HepG2 (cell line): ENCODE results near the gene DLX1. TPM values are rescaled to one million over a fixed set of nuclear protein-coding genes. Genes with fewer than 3 reads are reported as not detected.

ENCODE experiments used
- BCL3 ChIP-seq: sonication (generic); formaldehyde crosslinking; IDR thresholded peaks from 2 replicates; pipeline ENCODE4 v1.5.1; 2020; ENCODE audit warnings: mild to moderate bottlenecking, missing genetic modification reagents, moderate library complexity
- CENPX ChIP-seq: sonication (generic); formaldehyde crosslinking; IDR thresholded peaks from 2 replicates; pipeline ENCODE4 v1.9.0; 2021; ENCODE audit warnings: mild to moderate bottlenecking, missing genetic modification reagents, moderate library complexity
- CSRNP1 ChIP-seq: sonication (generic); formaldehyde crosslinking; IDR thresholded peaks from 2 replicates; pipeline ENCODE4 v1.8.1; 2023; ENCODE audit warnings: mild to moderate bottlenecking, missing genetic modification reagents
- GATAD2A ChIP-seq: IDR thresholded peaks from 2 replicates; pipeline ENCODE4 v1.6.1; 2016
- HNRNPK ChIP-seq: fragments of 200-400 bp; formaldehyde crosslinking; IDR thresholded peaks from 2 replicates; pipeline ENCODE4 v1.6.1; 2018; ENCODE audit warnings: low read length, low read depth, moderate library complexity, mild to moderate bottlenecking; ENCODE audit not compliant: poor library complexity, severe bottlenecking
- MAFF ChIP-seq: IDR thresholded peaks from 2 replicates; pipeline ENCODE4 v1.6.1; 2011; ENCODE audit warnings: low read depth, low read length, improper control_type of control experiment
- MEIS1 ChIP-seq: sonication (generic); formaldehyde crosslinking; IDR thresholded peaks from 2 replicates; pipeline ENCODE4 v1.9.0; 2021; ENCODE audit warnings: mild to moderate bottlenecking, missing genetic modification reagents, moderate library complexity, borderline replicate concordance
- NFIB ChIP-seq: sonication (generic); formaldehyde crosslinking; IDR thresholded peaks from 2 replicates; pipeline ENCODE4 v1.9.0; 2021; ENCODE audit warnings: missing genetic modification reagents, mild to moderate bottlenecking, borderline replicate concordance
- POGZ ChIP-seq: sonication (generic); formaldehyde crosslinking; IDR thresholded peaks from 2 replicates; pipeline ENCODE4 v1.4.0; 2020; ENCODE audit warnings: mild to moderate bottlenecking, missing genetic modification reagents
- U2AF1 ChIP-seq: fragments of 200-400 bp; formaldehyde crosslinking; optimal IDR thresholded peaks from 2 replicates; pipeline ENCODE3; 2017; ENCODE audit warnings: mild to moderate bottlenecking, low read depth, low read length
- XRCC5 ChIP-seq: fragments of 200-400 bp; formaldehyde crosslinking; optimal IDR thresholded peaks from 2 replicates; pipeline ENCODE3; 2017; ENCODE audit warnings: mild to moderate bottlenecking, low read length
- ZBTB26 ChIP-seq: IDR thresholded peaks from 2 replicates; pipeline ENCODE4 v1.6.1; 2016; ENCODE audit warnings: missing compliant biosample characterization, missing genetic modification reagents, borderline replicate concordance
- ZBTB7A ChIP-seq: sonication (generic); formaldehyde crosslinking; IDR thresholded peaks from 2 replicates; pipeline ENCODE4 v1.8.0; 2022; ENCODE audit warnings: mild to moderate bottlenecking, missing genetic modification reagents
- ZBTB7B ChIP-seq: sonication (generic); formaldehyde crosslinking; IDR thresholded peaks from 2 replicates; pipeline ENCODE4 v1.4.0; 2020; ENCODE audit warnings: missing genetic modification reagents
- ZFP36L1 ChIP-seq: sonication (generic); formaldehyde crosslinking; IDR thresholded peaks from 2 replicates; pipeline ENCODE4 v1.8.0; 2022; ENCODE audit warnings: mild to moderate bottlenecking, missing genetic modification reagents, moderate library complexity
- ZNF205 ChIP-seq: IDR thresholded peaks from 2 replicates; pipeline ENCODE4 v1.6.1; 2018; ENCODE audit warnings: missing biosample characterization, missing genetic modification reagents
- ZNF335 ChIP-seq: sonication (generic); formaldehyde crosslinking; IDR thresholded peaks from 2 replicates; pipeline ENCODE4 v1.4.0; 2020; ENCODE audit warnings: missing genetic modification reagents
- ZNF34 ChIP-seq: sonication (generic); formaldehyde crosslinking; IDR thresholded peaks from 2 replicates; pipeline ENCODE4 v1.4.0; 2020; ENCODE audit warnings: mild to moderate bottlenecking, missing genetic modification reagents, borderline replicate concordance
- ZNF441 ChIP-seq: sonication (generic); formaldehyde crosslinking; IDR thresholded peaks from 2 replicates; pipeline ENCODE4 v1.7.0; 2021; ENCODE audit warnings: missing genetic modification reagents, borderline replicate concordance
- ZXDC ChIP-seq: sonication (generic); formaldehyde crosslinking; IDR thresholded peaks from 2 replicates; pipeline ENCODE4 v1.5.0; 2020; ENCODE audit warnings: mild to moderate bottlenecking, missing genetic modification reagents
- polyA plus RNA-seq, 8 experiments: library from polyadenylated mRNA; depleted of rRNA in 3 of 8; stranded (reverse) in 7 of 8; unstranded in 1 of 8; fragments of >200 nt; fragmentation: Illumina TruSeq in 4 of 8; extraction: Trizol in 4 of 8; gene quantifications; 2 replicates each; pipeline versions ENCODE4 v1.2.1 to v1.2.3, GENCODE V29; 2011 to 2016; ENCODE audit warnings: low read depth in 4 of 8, missing spikeins in 1 of 8, mixed read lengths in 1 of 8; ENCODE audit not compliant: insufficient read depth in 1 of 8
- total RNA-seq, 5 experiments: library from RNA; depleted of rRNA; stranded (reverse); fragments of >200 nt; fragmentation: Illumina TruSeq; extraction: Trizol; gene quantifications; 2 replicates each; pipeline ENCODE4 v1.2.3, GENCODE V29; 2016; ENCODE audit warnings: low read depth in 1 of 5
- TF ChIP-seq, protein P1 (sequence below): sonication (generic); formaldehyde crosslinking; IDR thresholded peaks from 2 replicates; pipeline ENCODE4 v1.4.0; 2020; ENCODE audit warnings: missing genetic modification reagents

The DLX1 gene
- total and polyA plus RNA-seq, 2 of the 13 experiments (the other 11 are each of a cell fraction or from before 2014, with no cell fraction given): 0.18 to 0.86 TPM

DNA sequence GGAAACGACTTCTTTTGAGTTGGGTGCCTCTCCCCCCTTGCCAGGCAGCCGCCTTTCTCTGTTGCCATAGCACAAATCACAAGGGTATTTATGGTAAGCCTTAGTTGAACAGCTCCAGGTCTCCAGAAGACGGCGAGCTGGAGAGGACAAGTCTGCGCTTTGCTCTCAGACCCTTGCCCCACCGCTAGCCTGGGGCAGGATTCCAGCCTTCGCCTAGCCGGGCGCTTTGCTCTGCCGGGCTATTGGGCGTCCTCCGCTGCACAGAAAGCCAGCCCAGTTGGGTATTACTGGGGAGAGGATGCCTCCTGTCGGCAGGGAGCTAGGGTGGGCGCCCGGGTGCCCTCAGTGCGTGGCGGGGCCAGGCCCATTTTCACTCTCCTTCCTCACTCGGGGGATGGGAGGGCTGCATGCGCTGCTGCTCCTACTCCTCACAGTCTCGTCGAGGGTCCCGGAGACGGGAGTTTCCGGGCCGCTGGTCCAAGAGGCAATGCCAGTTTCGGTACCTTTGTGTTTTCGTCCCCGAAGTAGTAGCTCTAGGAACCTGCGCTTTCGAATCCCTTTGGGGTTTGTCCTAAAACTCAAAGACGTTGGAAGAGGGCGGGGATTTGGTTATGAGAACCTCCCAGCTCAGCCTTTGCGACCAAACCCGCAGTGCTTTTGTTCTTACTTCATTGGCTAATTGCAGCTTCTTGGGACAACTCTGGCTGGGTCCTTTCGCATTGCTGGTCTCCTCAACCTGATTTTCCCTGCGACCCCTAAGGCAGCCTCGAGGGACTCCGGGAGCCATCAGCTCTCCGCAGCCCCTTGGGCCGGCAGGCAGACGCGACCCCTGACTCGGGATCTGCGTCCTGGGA is 21.0 kb downstream of the DLX1 start (continued):
- TF ChIP-seq BCL3 (no peak), ZBTB26 (CRISPR knock-in tag) (0 out of 2 replicates have a peak, but pooled peaks have one; percentile 33), ZNF34 (CRISPR knock-in tag) (0 out of 2 replicates have a peak, but pooled peaks have one; percentile 60), U2AF1 (no peak), MAFF (no peak), ZFP36L1 (no peak), ZBTB7A (no peak), GATAD2A (CRISPR knock-in tag) (peak; percentile 39; the same call in 1 of the 2 replicates), ZNF441 (CRISPR knock-in tag) (no peak), NFIB (CRISPR knock-in tag) (no peak), ZXDC (CRISPR knock-in tag) (0 out of 2 replicates have a peak, but pooled peaks have one; percentile 26), ZNF335 (CRISPR knock-in tag) (no peak), HNRNPK (no peak), CSRNP1 (CRISPR knock-in tag) (no peak), POGZ (CRISPR knock-in tag) (peak; percentile 69), XRCC5 (peak; percentile 79), MEIS1 (CRISPR knock-in tag) (peak; percentile 67; the same call in 1 of the 2 replicates), ZBTB7B (CRISPR knock-in tag) (peak; percentile 84), ZNF205 (peak; percentile 73; the same call in 1 of the 2 replicates), CENPX (CRISPR knock-in tag) (no peak)
- TF ChIP-seq, protein P1, sequence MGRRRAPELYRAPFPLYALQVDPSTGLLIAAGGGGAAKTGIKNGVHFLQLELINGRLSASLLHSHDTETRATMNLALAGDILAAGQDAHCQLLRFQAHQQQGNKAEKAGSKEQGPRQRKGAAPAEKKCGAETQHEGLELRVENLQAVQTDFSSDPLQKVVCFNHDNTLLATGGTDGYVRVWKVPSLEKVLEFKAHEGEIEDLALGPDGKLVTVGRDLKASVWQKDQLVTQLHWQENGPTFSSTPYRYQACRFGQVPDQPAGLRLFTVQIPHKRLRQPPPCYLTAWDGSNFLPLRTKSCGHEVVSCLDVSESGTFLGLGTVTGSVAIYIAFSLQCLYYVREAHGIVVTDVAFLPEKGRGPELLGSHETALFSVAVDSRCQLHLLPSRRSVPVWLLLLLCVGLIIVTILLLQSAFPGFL (CRISPR knock-in tag): 0 out of 2 replicates have a peak, but pooled peaks have one; percentile 29
